ENCODE measurements around the gene PEX12.
"Not testable (repeated sequence)": the region's sequence is repeated elsewhere in the genome, so short reads cannot be mapped to it uniquely, and the experiment has no call there.

PEX12 gene

GRCh38 chr17:35539659-35540026, 38.7 kb downstream of the PEX12 start:
- in situ Hi-C loops (cut with HindIII; ENCODE audit: low sequenced_read_pairs): no loop called here

- in situ Hi-C loops (cut with HindIII; ENCODE audit: low sequenced_read_pairs): no loop called here
Measured at GRCh38 chr17:35537601-35538141, 40.7 kb downstream of the PEX12 start, which contains the start of gene SLFN12L. Gene SLFN12L, minus strand, starts transcription at chr17:35537678. Its CDS starts 15,314 bp downstream, at chr17:35522364.

DNA sequence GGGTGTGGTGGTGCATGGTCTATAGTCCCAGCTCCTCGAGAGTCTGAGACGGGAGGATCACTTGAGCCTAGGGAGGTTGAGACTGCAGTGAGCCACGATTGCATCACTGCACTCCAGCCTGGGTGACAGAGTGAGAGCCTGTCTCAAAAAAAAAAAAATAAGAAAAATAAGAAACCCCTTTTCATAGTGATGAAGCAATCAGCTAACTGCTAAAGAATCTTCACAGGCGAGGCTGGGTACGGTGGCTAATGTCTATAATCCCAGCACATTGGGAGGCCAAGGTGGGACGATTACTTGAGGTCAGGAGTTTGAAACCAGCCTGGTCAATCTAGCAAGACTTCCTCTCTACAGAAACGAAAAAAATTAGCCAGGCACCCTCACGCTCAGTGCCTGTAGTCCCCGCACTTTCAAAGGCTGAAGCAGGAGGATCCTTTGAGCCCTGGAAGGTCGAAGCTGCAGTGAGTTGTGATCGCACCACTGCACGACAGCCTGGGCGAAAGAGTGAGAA, 41.7 kb downstream of the PEX12 start:
- in situ Hi-C loops (cut with HindIII; ENCODE audit: low sequenced_read_pairs): no loop called here

DNA sequence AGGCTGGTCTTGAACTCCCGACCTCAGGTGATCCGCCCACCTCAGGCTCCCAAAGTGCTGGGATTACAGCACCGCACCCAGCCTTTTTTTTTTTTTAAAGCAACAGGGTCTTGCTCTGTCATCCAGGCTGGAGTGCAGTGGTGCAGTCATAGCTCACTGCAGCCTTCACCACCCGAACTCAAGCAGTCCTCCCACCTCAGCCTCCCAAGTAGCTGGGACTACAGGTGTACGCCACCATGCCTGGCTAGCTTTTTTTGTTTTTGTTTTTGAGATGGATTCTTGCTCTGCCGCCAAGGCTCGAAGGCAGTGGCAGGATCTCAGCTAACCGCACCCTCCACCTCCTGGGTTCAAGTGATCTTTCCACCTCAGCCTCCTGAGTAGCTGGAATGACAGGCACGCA, 43.0 kb downstream of the PEX12 start:
- in situ Hi-C loops (cut with HindIII; ENCODE audit: low sequenced_read_pairs): not testable (repeated sequence)

GRCh38 chr17:35534576-35535093, 43.7 kb downstream of the PEX12 start:
- in situ Hi-C loops (cut with HindIII; ENCODE audit: low sequenced_read_pairs): loop anchor here (5.0 kb wide), 2 partner anchors 92 to 222 kb away; no protein-coding TSS in a partner anchor

DNA sequence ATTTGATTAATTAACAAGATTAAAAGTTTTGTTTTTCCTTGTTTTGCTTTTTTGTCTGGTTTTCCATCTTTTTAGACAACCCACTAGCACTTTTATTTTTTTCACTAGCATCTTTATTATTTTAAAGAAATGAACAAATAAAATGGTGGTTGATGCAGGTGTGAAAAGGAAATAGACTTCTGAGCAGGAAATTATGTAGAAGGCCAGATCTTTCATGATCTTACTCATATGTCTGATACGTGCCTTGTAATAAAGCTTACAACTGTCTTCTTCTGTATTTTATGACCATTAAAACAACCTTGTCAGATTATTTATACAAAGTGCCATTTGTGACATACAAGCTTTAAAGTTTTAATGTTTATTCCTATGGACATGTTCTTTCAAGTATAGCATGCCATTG, 47.2 kb downstream of the PEX12 start:
- in situ Hi-C loops (cut with HindIII; ENCODE audit: low sequenced_read_pairs): loop anchor here (5.0 kb wide), 2 partner anchors 89 to 219 kb away; no protein-coding TSS in a partner anchor

DNA sequence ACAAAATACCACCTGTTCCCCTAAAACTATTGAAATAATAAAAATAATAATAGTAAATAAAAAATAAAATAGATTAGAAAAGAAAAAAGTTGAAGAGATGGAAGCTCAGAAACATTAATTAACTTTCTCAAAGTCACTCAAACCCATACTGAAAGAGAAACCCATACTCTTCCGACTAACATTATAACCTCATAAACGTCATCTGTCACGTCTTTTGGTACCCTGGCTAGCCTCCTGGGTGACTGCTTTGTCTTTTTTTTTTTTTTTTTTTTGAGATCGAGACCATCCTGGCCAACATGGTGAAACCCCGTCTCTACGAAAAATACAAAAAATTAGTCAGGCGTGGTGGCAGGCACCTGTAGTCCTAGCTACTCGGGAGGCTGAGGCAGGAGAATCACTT, 48.5 kb downstream of the PEX12 start:
- in situ Hi-C loops (cut with HindIII; ENCODE audit: low sequenced_read_pairs): loop anchor here (5.0 kb wide), 2 partner anchors 88 to 218 kb away; no protein-coding TSS in a partner anchor

- in situ Hi-C loops (cut with HindIII; ENCODE audit: low sequenced_read_pairs): not testable (repeated sequence)
Measured at GRCh38 chr17:35529326-35529725, 49.0 kb downstream of the PEX12 start.

Data from endothelial cell of hepatic sinusoid (primary cell).